Vagina (tissue), 2 donors: Measurements from ENCODE around the gene MAML2.

Experiments used
- POLR2AphosphoS5 ChIP-seq, 2 donors: sonication (generic); formaldehyde crosslinking; IDR thresholded peaks; one replicate each; pipeline ENCODE4 v1.9.0; 2017; ENCODE audit warnings: antibody characterized with exemption in 2 of 2, mild to moderate bottlenecking in 2 of 2, low read depth in 1 of 2; ENCODE audit not compliant: insufficient read depth in 1 of 2
- TF ChIP-seq, protein P1 (sequence below), 3 experiments: fragments of 450-650 bp in 2 of 3; fragments of 200-600 bp in 1 of 3; sonication (generic) in 1 of 3; IDR thresholded peaks; one replicate each; pipeline ENCODE4 v1.5.1; 2017 to 2019; ENCODE audit warnings: antibody characterized with exemption in 3 of 3, mild to moderate bottlenecking in 2 of 3, moderate library complexity in 2 of 3

- TF ChIP-seq, protein P1, sequence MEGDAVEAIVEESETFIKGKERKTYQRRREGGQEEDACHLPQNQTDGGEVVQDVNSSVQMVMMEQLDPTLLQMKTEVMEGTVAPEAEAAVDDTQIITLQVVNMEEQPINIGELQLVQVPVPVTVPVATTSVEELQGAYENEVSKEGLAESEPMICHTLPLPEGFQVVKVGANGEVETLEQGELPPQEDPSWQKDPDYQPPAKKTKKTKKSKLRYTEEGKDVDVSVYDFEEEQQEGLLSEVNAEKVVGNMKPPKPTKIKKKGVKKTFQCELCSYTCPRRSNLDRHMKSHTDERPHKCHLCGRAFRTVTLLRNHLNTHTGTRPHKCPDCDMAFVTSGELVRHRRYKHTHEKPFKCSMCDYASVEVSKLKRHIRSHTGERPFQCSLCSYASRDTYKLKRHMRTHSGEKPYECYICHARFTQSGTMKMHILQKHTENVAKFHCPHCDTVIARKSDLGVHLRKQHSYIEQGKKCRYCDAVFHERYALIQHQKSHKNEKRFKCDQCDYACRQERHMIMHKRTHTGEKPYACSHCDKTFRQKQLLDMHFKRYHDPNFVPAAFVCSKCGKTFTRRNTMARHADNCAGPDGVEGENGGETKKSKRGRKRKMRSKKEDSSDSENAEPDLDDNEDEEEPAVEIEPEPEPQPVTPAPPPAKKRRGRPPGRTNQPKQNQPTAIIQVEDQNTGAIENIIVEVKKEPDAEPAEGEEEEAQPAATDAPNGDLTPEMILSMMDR (IDR thresholded peaks at IDR 0.05) = no peak
- no peak for TF ChIP-seq POLR2AphosphoS5 (IDR thresholded peaks at IDR 0.05; ENCODE audit: insufficient read depth in 1 of 2, low read depth in 1 of 2)
Measured at GRCh38 chr11:96284917-96285316, 58.1 kb downstream of the MAML2 start.
